HFFc6 (cell line): Measurements from ENCODE around the gene NOC4L. TPM values are rescaled to one million over a fixed set of nuclear protein-coding genes. Genes with fewer than 3 reads are reported as not detected.

Experiments used
- DNase-seq: peaks from one replicate; pipeline ENCODE4 v3.0.0-alpha.2; 2018
- H3K27ac Mint-ChIP-seq: 2 replicates; pipeline ENCODE4 v1.8.0; 2020; ENCODE audit warnings: mild to moderate bottlenecking, mixed read lengths
- H3K27me3 Mint-ChIP-seq: 2 replicates; pipeline ENCODE4 v1.8.0; 2021; ENCODE audit warnings: mild to moderate bottlenecking, moderate library complexity, mixed read lengths; ENCODE audit not compliant: insufficient read depth
- H3K36me3 Mint-ChIP-seq: 2 replicates; pipeline ENCODE4 v1.8.0; 2021; ENCODE audit warnings: low read depth, mixed read lengths
- H3K4me1 Mint-ChIP-seq: 2 replicates; pipeline ENCODE4 v1.8.0; 2020; ENCODE audit warnings: low read depth, mixed read lengths
- H3K4me3 Mint-ChIP-seq: 2 replicates; pipeline ENCODE4 v1.8.0; 2020; ENCODE audit warnings: mild to moderate bottlenecking, moderate library complexity, mixed read lengths
- H3K9me3 Mint-ChIP-seq: 2 replicates; pipeline ENCODE4 v1.8.0; 2020; ENCODE audit warnings: mild to moderate bottlenecking, mixed read lengths
- total RNA-seq, 6 experiments: library from RNA; stranded (reverse); fragmentation: NEBNext Ultra II Directional; extraction: Animal tissue kit (Norgen Biotek cat#: 25700); gene quantifications; 2 replicates in 1 of 6; 3 replicates in 5 of 6; pipeline ENCODE4 v1.2.3, GENCODE V29; 2021
- TF ChIP-seq, protein P1 (sequence below): fragments of 200-600 bp; sonication (generic); IDR thresholded peaks from 2 replicates; pipeline ENCODE4 v1.5.0; 2021; ENCODE audit warnings: antibody characterized with exemption, mild to moderate bottlenecking

Gene NOC4L
- total RNA-seq, 6 experiments from 2014 or later = 25.8 to 33.5 (median 31.3) TPM

DNA sequence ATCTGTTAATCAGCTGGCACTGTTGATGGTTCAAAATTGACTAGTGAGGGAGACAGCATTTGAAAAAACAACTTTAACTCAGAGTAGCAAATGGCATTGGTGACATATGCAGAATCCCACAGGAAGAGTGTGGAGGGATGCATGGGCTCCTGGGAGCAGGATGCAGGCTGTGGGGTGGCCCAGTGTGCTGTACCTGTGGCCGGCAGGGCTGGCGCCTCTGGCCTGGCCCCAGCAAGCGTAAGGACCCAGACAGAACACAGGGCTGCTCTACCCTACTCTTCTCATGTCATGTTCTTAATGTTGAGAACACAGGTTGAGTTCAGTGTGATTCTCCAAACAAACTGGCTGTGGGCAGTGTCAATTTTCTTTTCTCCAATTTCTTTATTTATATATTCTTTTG lies 33.6 kb upstream of the NOC4L start:
- Mint-ChIP-seq H3K4me3 (no peak overlapping the region), H3K36me3 (peaks cover 18% of the 10 kb centered on the region), H3K27ac (no peak overlapping the region), H3K9me3 (no peaks in the 10 kb centered on the region), H3K27me3 (no peaks in the 10 kb centered on the region; the same call in 1 of the 2 replicates), H3K4me1 (peaks cover 13% of the 10 kb centered on the region)
- no peak for DNase-seq
- TF ChIP-seq, protein P1, sequence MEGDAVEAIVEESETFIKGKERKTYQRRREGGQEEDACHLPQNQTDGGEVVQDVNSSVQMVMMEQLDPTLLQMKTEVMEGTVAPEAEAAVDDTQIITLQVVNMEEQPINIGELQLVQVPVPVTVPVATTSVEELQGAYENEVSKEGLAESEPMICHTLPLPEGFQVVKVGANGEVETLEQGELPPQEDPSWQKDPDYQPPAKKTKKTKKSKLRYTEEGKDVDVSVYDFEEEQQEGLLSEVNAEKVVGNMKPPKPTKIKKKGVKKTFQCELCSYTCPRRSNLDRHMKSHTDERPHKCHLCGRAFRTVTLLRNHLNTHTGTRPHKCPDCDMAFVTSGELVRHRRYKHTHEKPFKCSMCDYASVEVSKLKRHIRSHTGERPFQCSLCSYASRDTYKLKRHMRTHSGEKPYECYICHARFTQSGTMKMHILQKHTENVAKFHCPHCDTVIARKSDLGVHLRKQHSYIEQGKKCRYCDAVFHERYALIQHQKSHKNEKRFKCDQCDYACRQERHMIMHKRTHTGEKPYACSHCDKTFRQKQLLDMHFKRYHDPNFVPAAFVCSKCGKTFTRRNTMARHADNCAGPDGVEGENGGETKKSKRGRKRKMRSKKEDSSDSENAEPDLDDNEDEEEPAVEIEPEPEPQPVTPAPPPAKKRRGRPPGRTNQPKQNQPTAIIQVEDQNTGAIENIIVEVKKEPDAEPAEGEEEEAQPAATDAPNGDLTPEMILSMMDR = no peak

DNA sequence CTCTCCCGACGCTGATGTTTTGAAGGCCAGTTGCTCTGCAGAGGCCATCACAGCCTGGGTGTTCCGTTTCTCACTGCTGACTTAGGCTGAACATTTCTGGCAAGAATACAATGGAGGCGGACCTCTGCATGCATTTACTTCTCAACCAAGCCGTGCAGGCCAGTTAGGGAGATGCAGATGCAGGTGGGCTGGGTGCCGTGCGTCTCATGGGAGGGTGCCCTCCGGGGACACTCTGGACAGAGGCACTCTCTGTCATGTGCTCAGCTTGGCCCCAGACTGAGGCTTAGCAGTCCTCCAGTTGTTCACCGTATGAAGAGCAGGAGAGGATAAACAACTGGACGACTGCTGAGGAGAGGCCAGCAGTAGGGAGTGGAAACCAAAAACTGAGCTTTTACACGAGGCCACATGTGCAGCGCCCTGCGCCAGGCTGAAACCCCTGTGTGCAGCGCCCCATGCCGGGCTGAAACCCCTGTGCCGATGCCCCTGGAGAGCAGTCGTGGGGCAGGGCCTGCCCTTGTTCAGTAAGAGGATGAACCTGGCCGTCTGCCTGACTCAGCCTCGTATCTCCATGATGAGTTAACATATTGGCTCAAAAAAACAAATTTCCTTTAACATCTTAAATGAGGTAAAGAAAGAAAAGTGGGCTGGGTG lies 32.5 kb upstream of the NOC4L start:
- Mint-ChIP-seq H3K4me1 (peaks cover 9% of the 10 kb centered on the region), H3K36me3 (peaks cover 26% of the 10 kb centered on the region), H3K27me3 (no peaks in the 10 kb centered on the region; the same call in 1 of the 2 replicates), H3K4me3 (no peak overlapping the region), H3K27ac (no peak overlapping the region), H3K9me3 (no peaks in the 10 kb centered on the region)
- no peak for DNase-seq
- TF ChIP-seq, protein P1 = no peak

DNA sequence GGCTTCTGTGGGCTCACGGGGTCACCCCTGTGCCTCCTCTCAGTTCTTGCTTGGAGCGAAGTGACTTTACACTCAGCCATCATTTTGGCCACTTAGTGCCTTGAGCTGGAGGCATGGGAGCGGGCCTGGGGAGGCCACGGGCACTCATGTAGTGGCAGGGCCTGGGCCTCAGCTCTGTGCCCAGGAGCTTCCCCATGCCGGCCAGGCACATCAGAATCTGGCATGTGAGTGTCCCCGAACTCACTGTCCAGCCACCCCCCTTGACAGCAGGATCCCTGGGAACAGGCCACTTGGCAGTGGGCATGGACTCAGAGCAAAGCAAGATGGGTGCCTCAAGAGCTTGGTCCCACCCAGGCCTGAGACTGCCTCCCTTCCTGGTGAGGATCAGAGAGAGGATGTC lies 29.6 kb upstream of the NOC4L start:
- H3K4me1 Mint-ChIP-seq = no peaks in the 10 kb centered on the region
- H3K27ac Mint-ChIP-seq = no peak overlapping the region
- H3K27me3 Mint-ChIP-seq = no peaks in the 10 kb centered on the region; the same call in 1 of the 2 replicates
- DNase-seq = no peak
- H3K9me3 Mint-ChIP-seq = no peaks in the 10 kb centered on the region
- TF ChIP-seq, protein P1 = no peak
- H3K4me3 Mint-ChIP-seq = no peak overlapping the region
- peaks cover 24% of the 10 kb centered on the region for H3K36me3 Mint-ChIP-seq

DNA sequence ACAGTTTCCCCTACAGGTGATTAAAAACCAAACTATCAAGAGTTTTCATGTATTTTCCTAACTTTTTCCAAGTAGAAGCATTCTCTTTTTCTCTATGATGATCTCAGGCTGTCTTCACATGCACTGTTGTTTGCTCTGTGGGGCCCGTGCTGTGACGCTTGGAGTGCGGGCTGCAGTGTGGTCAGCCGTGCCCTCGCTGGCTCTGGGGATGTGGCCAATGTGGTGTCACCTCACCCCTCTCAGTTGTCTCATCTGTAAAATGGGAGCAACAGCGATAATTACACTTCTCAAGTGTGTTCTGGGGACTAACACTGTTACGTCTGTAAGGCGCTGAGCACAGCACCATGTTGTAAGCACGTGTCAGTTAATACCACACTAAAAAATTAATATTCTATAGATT lies 28.8 kb upstream of the NOC4L start:
- Mint-ChIP-seq H3K36me3 (peaks cover 21% of the 10 kb centered on the region), H3K9me3 (no peaks in the 10 kb centered on the region), H3K27ac (no peak overlapping the region), H3K4me3 (no peak overlapping the region), H3K4me1 (no peaks in the 10 kb centered on the region), H3K27me3 (no peaks in the 10 kb centered on the region; the same call in 1 of the 2 replicates)
- TF ChIP-seq, protein P1 = no peak
- DNase-seq = no peak

DNA sequence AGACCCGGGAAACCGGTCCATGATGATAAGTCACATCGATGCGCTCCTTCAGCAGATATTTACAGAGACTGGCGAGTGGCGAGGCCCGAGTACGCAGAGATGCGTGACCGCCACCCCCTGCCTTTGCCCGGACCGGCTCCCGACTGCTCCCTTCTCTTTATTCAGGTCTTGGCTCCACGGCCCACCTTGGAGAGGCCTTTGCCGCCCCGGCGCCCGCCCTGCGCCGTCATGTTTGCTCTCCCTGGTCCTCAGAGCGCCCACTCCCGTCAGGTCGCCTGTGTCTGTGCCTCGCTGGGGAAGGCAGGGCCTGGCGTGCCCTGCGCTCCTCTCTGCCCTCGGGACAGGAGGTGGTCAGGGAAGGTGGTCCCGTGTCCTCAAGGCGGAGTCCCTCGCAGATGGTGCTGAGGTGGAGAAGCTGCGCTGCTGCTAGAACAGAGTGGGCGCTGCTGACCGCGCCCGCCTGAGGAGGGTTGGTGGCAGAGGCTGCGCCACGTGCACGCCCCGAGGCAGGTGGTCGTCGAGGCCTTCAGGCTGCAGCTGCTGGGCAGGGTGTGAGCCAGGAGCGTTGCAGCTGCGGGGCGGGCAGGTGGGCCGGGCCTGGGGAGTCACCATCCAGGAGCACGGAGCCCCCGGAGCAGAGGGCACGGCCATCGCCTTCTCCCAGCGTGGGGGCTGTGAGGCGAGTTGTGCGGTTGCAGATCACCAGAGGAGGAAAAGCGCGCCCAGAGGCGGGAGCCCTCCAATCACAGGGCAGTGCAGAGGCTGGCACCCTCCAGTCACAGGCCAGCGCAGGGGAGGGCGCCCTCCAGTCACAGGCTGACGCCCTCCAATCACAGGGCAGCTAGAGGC lies 27.3 kb upstream of the NOC4L start:
- DNase-seq = no peak
- Mint-ChIP-seq H3K36me3 (peaks cover 13% of the 10 kb centered on the region), H3K9me3 (no peaks in the 10 kb centered on the region), H3K27me3 (no peaks in the 10 kb centered on the region), H3K4me1 (no peaks in the 10 kb centered on the region), H3K4me3 (no peak overlapping the region), H3K27ac (no peak overlapping the region)
- TF ChIP-seq, protein P1 = no peak
